HepG2 (cell line): Measurements from ENCODE around the gene NUTM2D. TPM values are rescaled to one million over a fixed set of nuclear protein-coding genes. Genes with fewer than 3 reads are reported as not detected.
"Not testable (repeated sequence)": the region's sequence is repeated elsewhere in the genome, so short reads cannot be mapped to it uniquely, and the experiment has no call there.

Source experiments
- GABPA ChIP-seq, 2 experiments: IDR thresholded peaks; 2 replicates each; pipeline ENCODE4 v1.6.1; 2011 to 2016; ENCODE audit warnings: low read depth in 2 of 2, low read length in 1 of 2, missing biosample characterization in 1 of 2, missing genetic modification characterization in 1 of 2
- HNRNPLL ChIP-seq: fragments of 200-400 bp; formaldehyde crosslinking; IDR thresholded peaks from 2 replicates; pipeline ENCODE4 v1.6.1; 2017; ENCODE audit warnings: mild to moderate bottlenecking, low read depth, low read length; ENCODE audit not compliant: poor library complexity, severe bottlenecking
- HOXA5 ChIP-seq: sonication (generic); formaldehyde crosslinking; IDR thresholded peaks from 2 replicates; pipeline ENCODE4 v1.4.0; 2020; ENCODE audit warnings: missing genetic modification reagents
- NFYC ChIP-seq: IDR thresholded peaks from 2 replicates; pipeline ENCODE4 v1.6.1; 2016; ENCODE audit warnings: missing genetic modification reagents, missing compliant biosample characterization
- POGZ ChIP-seq: sonication (generic); formaldehyde crosslinking; IDR thresholded peaks from 2 replicates; pipeline ENCODE4 v1.4.0; 2020; ENCODE audit warnings: mild to moderate bottlenecking, missing genetic modification reagents
- POLR2G ChIP-seq: fragments of 200-400 bp; formaldehyde crosslinking; IDR thresholded peaks from 2 replicates; pipeline ENCODE4 v1.6.1; 2018; ENCODE audit warnings: mild to moderate bottlenecking, low read depth, low read length, moderate library complexity
- RAD51 ChIP-seq: fragments of 450-650 bp; IDR thresholded peaks from 2 replicates; pipeline ENCODE4 v1.6.1; 2016; ENCODE audit warnings: borderline replicate concordance
- TEAD3 ChIP-seq: optimal IDR thresholded peaks from 2 replicates; pipeline ENCODE3; 2016; ENCODE audit warnings: borderline replicate concordance
- USF2 ChIP-seq, 2 experiments: sonication (generic) in 1 of 2; formaldehyde crosslinking in 1 of 2; IDR thresholded peaks; 2 replicates each; pipeline versions ENCODE4 v1.5.1 to v1.6.1; 2011 to 2020; ENCODE audit warnings: borderline replicate concordance in 1 of 2, low read depth in 1 of 2, low read length in 1 of 2, mild to moderate bottlenecking in 1 of 2, missing genetic modification reagents in 1 of 2, moderate library complexity in 1 of 2
- ZBTB25 ChIP-seq: IDR thresholded peaks from 2 replicates; pipeline ENCODE4 v1.6.1; 2018; ENCODE audit warnings: missing genetic modification reagents
- ZFP91 ChIP-seq: sonication (generic); formaldehyde crosslinking; IDR thresholded peaks from 2 replicates; pipeline ENCODE4 v1.9.0; 2022; ENCODE audit warnings: missing genetic modification reagents, mild to moderate bottlenecking, borderline replicate concordance
- ZFX ChIP-seq: sonication (generic); formaldehyde crosslinking; IDR thresholded peaks from 2 replicates; pipeline ENCODE4 v1.4.0; 2020; ENCODE audit warnings: mild to moderate bottlenecking, low read depth, missing genetic modification reagents, moderate library complexity
- ZNF574 ChIP-seq: sonication (generic); formaldehyde crosslinking; IDR thresholded peaks from 2 replicates; pipeline ENCODE4 v1.4.0; 2020; ENCODE audit warnings: missing genetic modification reagents
- ZNF639 ChIP-seq: conservative IDR thresholded peaks from 2 replicates; pipeline ENCODE4 v1.6.1; 2018; ENCODE audit warnings: missing genetic modification reagents
- polyA plus RNA-seq, 8 experiments: library from polyadenylated mRNA; depleted of rRNA in 3 of 8; stranded (reverse) in 7 of 8; unstranded in 1 of 8; fragments of >200 nt; fragmentation: Illumina TruSeq in 4 of 8; extraction: Trizol in 4 of 8; gene quantifications; 2 replicates each; pipeline versions ENCODE4 v1.2.1 to v1.2.3, GENCODE V29; 2011 to 2016; ENCODE audit warnings: low read depth in 4 of 8, missing spikeins in 1 of 8, mixed read lengths in 1 of 8; ENCODE audit not compliant: insufficient read depth in 1 of 8
- total RNA-seq, 5 experiments: library from RNA; depleted of rRNA; stranded (reverse); fragments of >200 nt; fragmentation: Illumina TruSeq; extraction: Trizol; gene quantifications; 2 replicates each; pipeline ENCODE4 v1.2.3, GENCODE V29; 2016; ENCODE audit warnings: low read depth in 1 of 5

Gene NUTM2D
- total and polyA plus RNA-seq, 2 of the 13 experiments (the other 11 are each of a cell fraction or from before 2014, with no cell fraction given) = 2.1 to 3.3 TPM

GRCh38 chr10:87342249-87342710, 15.3 kb upstream of the NUTM2D start (continued):
- peak; percentile 98 for TF ChIP-seq ZNF574 (CRISPR knock-in tag)
- 0 out of 2 replicates have a peak, but pooled peaks have one; percentile 10 for TF ChIP-seq ZFP91 (CRISPR knock-in tag)
- TF ChIP-seq POGZ (CRISPR knock-in tag) = 0 out of 2 replicates have a peak, but pooled peaks have one; percentile 23
- TF ChIP-seq USF2 (IDR thresholded peaks at IDR 0.05; ENCODE audit: low read depth, low read length); GABPA (CRISPR knock-in tag; IDR thresholded peaks at IDR 0.05; ENCODE audit: low read depth): not testable (repeated sequence)
- TF ChIP-seq USF2 (CRISPR knock-in tag; IDR thresholded peaks at IDR 0.05; ENCODE audit: borderline replicate concordance) = peak; percentile 83; the same call in 1 of the 2 replicates
- 0 out of 2 replicates have a peak, but pooled peaks have one; percentile 4 for TF ChIP-seq ZFX
- peak; percentile 20; the same call in 1 of the 2 replicates for TF ChIP-seq RAD51
- TF ChIP-seq HNRNPLL = peak; percentile 23
- 0 out of 2 replicates have a peak, but pooled peaks have one; percentile 49 for TF ChIP-seq ZNF639 (CRISPR knock-in tag)
- TF ChIP-seq ZBTB25 (CRISPR knock-in tag) = peak; percentile 25; the same call in 1 of the 2 replicates
- peak; percentile 36 for TF ChIP-seq TEAD3 (CRISPR knock-in tag)
- TF ChIP-seq POLR2G = peak; percentile 56
- peak; percentile 60 for TF ChIP-seq NFYC
- 0 out of 2 replicates have a peak, but pooled peaks have one; percentile 2 for TF ChIP-seq HOXA5 (CRISPR knock-in tag)
- TF ChIP-seq GABPA (IDR thresholded peaks at IDR 0.05; ENCODE audit: low read depth, low read length) = peak; percentile 22; the same call in 1 of the 2 replicates
